Type B pancreatic cell (in vitro differentiated cells): ENCODE results near the gene RNF180. TPM values are rescaled to one million over a fixed set of nuclear protein-coding genes. Genes with fewer than 3 reads are reported as not detected.

Experiments used
- DNase-seq: peaks from one replicate; pipeline ENCODE4 v3.0.0; 2021; ENCODE audit warnings: mixed read lengths; ENCODE audit not compliant: unreplicated experiment; ENCODE audit errors: extremely low spot score
- H3K27ac Mint-ChIP-seq: 2 replicates; pipeline ENCODE4 v1.8.0; 2021; ENCODE audit warnings: mild to moderate bottlenecking, mixed read lengths
- H3K27me3 Mint-ChIP-seq: 2 replicates; pipeline ENCODE4 v1.8.0; 2021; ENCODE audit warnings: mixed read lengths
- H3K36me3 Mint-ChIP-seq: 2 replicates; pipeline ENCODE4 v1.8.0; 2021; ENCODE audit warnings: mixed read lengths
- H3K4me1 Mint-ChIP-seq: one replicate; pipeline ENCODE4 v1.8.0; 2021; ENCODE audit warnings: mixed read lengths; ENCODE audit not compliant: unreplicated experiment
- H3K4me3 Mint-ChIP-seq: 2 replicates; pipeline ENCODE4 v1.8.0; 2021; ENCODE audit warnings: mild to moderate bottlenecking, mixed read lengths
- H3K9me3 Mint-ChIP-seq: 2 replicates; pipeline ENCODE4 v1.8.0; 2021; ENCODE audit warnings: mixed read lengths
- CTCF ChIP-seq: fragments of 200-600 bp; sonication (generic); conservative IDR thresholded peaks from 2 replicates; pipeline ENCODE4 v1.5.0; 2021; ENCODE audit warnings: antibody characterized with exemption, mild to moderate bottlenecking
- total RNA-seq: library from RNA; stranded (reverse); gene quantifications from 2 replicates; pipeline ENCODE4 v1.2.1, GENCODE V29; 2021; ENCODE audit warnings: low replicate concordance

The RNF180 gene
- total RNA-seq, 1 donor from 2014 or later, result 3.9 TPM

- no peak for DNase-seq
- no peak for TF ChIP-seq CTCF
- Mint-ChIP-seq H3K4me1 (no peaks in the 10 kb centered on the region), H3K4me3 (no peak overlapping the region), H3K9me3 (no peaks in the 10 kb centered on the region), H3K27me3 (no peaks in the 10 kb centered on the region), H3K36me3 (no peaks in the 10 kb centered on the region), H3K27ac (no peak overlapping the region)
These were observed 33.8 kb downstream of the RNF180 start for GRCh38 chr5:64199425-64199824.

- Mint-ChIP-seq H3K36me3 (no peaks in the 10 kb centered on the region), H3K27me3 (no peaks in the 10 kb centered on the region), H3K4me3 (no peak overlapping the region), H3K27ac (no peak overlapping the region), H3K4me1 (no peaks in the 10 kb centered on the region), H3K9me3 (no peaks in the 10 kb centered on the region)
- no peak for DNase-seq
- TF ChIP-seq CTCF, result no peak
These were observed 36.4 kb downstream of the RNF180 start for GRCh38 chr5:64201996-64202395.

GRCh38 chr5:64206653-64207052 lies 41.0 kb downstream of the RNF180 start:
- DNase-seq, result no peak
- Mint-ChIP-seq H3K9me3 (no peaks in the 10 kb centered on the region), H3K4me3 (no peak overlapping the region), H3K4me1 (no peaks in the 10 kb centered on the region), H3K36me3 (no peaks in the 10 kb centered on the region), H3K27ac (no peak overlapping the region), H3K27me3 (no peaks in the 10 kb centered on the region)
- no peak for TF ChIP-seq CTCF

- peak; percentile 65 for TF ChIP-seq CTCF
- no peaks in the 10 kb centered on the region for H3K9me3 Mint-ChIP-seq
- DNase-seq, result no peak
- H3K36me3 Mint-ChIP-seq, result no peaks in the 10 kb centered on the region
- no peak overlapping the region for H3K4me3 Mint-ChIP-seq
- no peaks in the 10 kb centered on the region for H3K27me3 Mint-ChIP-seq
- no peak overlapping the region for H3K27ac Mint-ChIP-seq
- no peaks in the 10 kb centered on the region for H3K4me1 Mint-ChIP-seq
These were observed 42.3 kb downstream of the RNF180 start for GRCh38 chr5:64207978-64208377.

- H3K27me3 Mint-ChIP-seq, result no peaks in the 10 kb centered on the region
- H3K9me3 Mint-ChIP-seq, result no peaks in the 10 kb centered on the region
- no peak overlapping the region for H3K4me3 Mint-ChIP-seq
- TF ChIP-seq CTCF, result no peak
- H3K4me1 Mint-ChIP-seq, result peaks cover 4% of the 10 kb centered on the region
- no peak for DNase-seq
- H3K27ac Mint-ChIP-seq, result no peak overlapping the region
- H3K36me3 Mint-ChIP-seq, result no peaks in the 10 kb centered on the region
These were observed 43.7 kb downstream of the RNF180 start for GRCh38 chr5:64209353-64209752.

- H3K9me3 Mint-ChIP-seq, result no peaks in the 10 kb centered on the region
- H3K4me1 Mint-ChIP-seq, result peaks cover 4% of the 10 kb centered on the region
- no peaks in the 10 kb centered on the region for H3K27me3 Mint-ChIP-seq
- no peak overlapping the region for H3K4me3 Mint-ChIP-seq
- no peak for TF ChIP-seq CTCF
- no peaks in the 10 kb centered on the region for H3K36me3 Mint-ChIP-seq
- no peak for DNase-seq
- no peak overlapping the region for H3K27ac Mint-ChIP-seq
These were observed 45.2 kb downstream of the RNF180 start for GRCh38 chr5:64210866-64211265.
